HFFc6 (cell line): ENCODE results near the gene PEX16. TPM values are rescaled to one million over a fixed set of nuclear protein-coding genes. Genes with fewer than 3 reads are reported as not detected.

Source experiments
- DNase-seq: peaks from one replicate; pipeline ENCODE4 v3.0.0-alpha.2; 2018
- H3K27ac Mint-ChIP-seq: 2 replicates; pipeline ENCODE4 v1.8.0; 2020; ENCODE audit warnings: mild to moderate bottlenecking, mixed read lengths
- H3K27me3 Mint-ChIP-seq: 2 replicates; pipeline ENCODE4 v1.8.0; 2021; ENCODE audit warnings: mild to moderate bottlenecking, moderate library complexity, mixed read lengths; ENCODE audit not compliant: insufficient read depth
- H3K36me3 Mint-ChIP-seq: 2 replicates; pipeline ENCODE4 v1.8.0; 2021; ENCODE audit warnings: low read depth, mixed read lengths
- H3K4me1 Mint-ChIP-seq: 2 replicates; pipeline ENCODE4 v1.8.0; 2020; ENCODE audit warnings: low read depth, mixed read lengths
- H3K4me3 Mint-ChIP-seq: 2 replicates; pipeline ENCODE4 v1.8.0; 2020; ENCODE audit warnings: mild to moderate bottlenecking, moderate library complexity, mixed read lengths
- H3K9me3 Mint-ChIP-seq: 2 replicates; pipeline ENCODE4 v1.8.0; 2020; ENCODE audit warnings: mild to moderate bottlenecking, mixed read lengths
- CTCF ChIP-seq: fragments of 200-600 bp; sonication (generic); IDR thresholded peaks from 2 replicates; pipeline ENCODE4 v1.5.0; 2021; ENCODE audit warnings: antibody characterized with exemption, mild to moderate bottlenecking
- total RNA-seq, 6 experiments: library from RNA; stranded (reverse); fragmentation: NEBNext Ultra II Directional; extraction: Animal tissue kit (Norgen Biotek cat#: 25700); gene quantifications; 2 replicates in 1 of 6; 3 replicates in 5 of 6; pipeline ENCODE4 v1.2.3, GENCODE V29; 2021

Gene PEX16
- total RNA-seq, 6 experiments from 2014 or later: 23.4 to 27.2 (median 25.9) TPM

- no peak for DNase-seq
- H3K27ac Mint-ChIP-seq: no peak overlapping the region
Observed at GRCh38 chr11:45949992-45950407, 32.3 kb upstream of the PEX16 start.

DNA sequence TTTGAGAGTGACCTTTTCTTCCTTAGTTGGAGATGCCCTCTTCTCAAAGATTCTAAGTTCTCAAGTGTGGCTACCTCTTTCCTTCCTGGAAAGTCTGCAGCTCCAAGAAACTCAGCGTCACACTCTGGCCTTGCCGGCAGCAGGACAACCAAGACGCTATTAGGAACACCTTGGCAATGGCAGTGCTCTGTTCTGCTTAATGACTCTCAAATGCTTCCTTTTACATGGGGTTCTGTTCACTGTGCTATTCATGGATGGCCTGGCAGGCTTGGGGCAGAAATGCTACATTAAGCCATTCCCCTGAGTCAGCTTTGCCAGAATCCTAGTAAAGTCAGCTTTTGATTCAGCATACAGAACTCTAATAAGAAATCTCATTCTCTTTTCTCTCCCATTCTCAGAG lies 30.7 kb upstream of the PEX16 start:
- no peaks in the 10 kb centered on the region; the same call in 1 of the 2 replicates for H3K27me3 Mint-ChIP-seq
- TF ChIP-seq CTCF: no peak
- DNase-seq: no peak
- no peaks in the 10 kb centered on the region for H3K9me3 Mint-ChIP-seq
- H3K36me3 Mint-ChIP-seq: peaks cover 41% of the 10 kb centered on the region
- H3K27ac Mint-ChIP-seq: no peak overlapping the region
- no peak overlapping the region for H3K4me3 Mint-ChIP-seq
- H3K4me1 Mint-ChIP-seq: no peaks in the 10 kb centered on the region

More at GRCh38 chr11:45949992-45950407, 32.3 kb upstream of the PEX16 start:
- Mint-ChIP-seq H3K27me3 (no peaks in the 10 kb centered on the region; the same call in 1 of the 2 replicates), H3K4me1 (no peaks in the 10 kb centered on the region), H3K36me3 (peaks cover 38% of the 10 kb centered on the region), H3K4me3 (no peak overlapping the region), H3K9me3 (no peaks in the 10 kb centered on the region)
- TF ChIP-seq CTCF: no peak

GRCh38 chr11:45947885-45948284 lies 30.2 kb upstream of the PEX16 start:
- Mint-ChIP-seq H3K27ac (no peak overlapping the region), H3K4me3 (no peak overlapping the region), H3K4me1 (no peaks in the 10 kb centered on the region), H3K9me3 (no peaks in the 10 kb centered on the region), H3K27me3 (no peaks in the 10 kb centered on the region; the same call in 1 of the 2 replicates), H3K36me3 (peaks cover 36% of the 10 kb centered on the region)
- DNase-seq: no peak
- TF ChIP-seq CTCF: no peak

GRCh38 chr11:45945397-45945999 lies 27.8 kb upstream of the PEX16 start:
- Mint-ChIP-seq H3K27me3 (no peaks in the 10 kb centered on the region; the same call in 1 of the 2 replicates), H3K4me3 (no peak overlapping the region), H3K27ac (no peak overlapping the region), H3K36me3 (peaks cover 41% of the 10 kb centered on the region), H3K4me1 (no peaks in the 10 kb centered on the region), H3K9me3 (no peaks in the 10 kb centered on the region)
- TF ChIP-seq CTCF: no peak
- DNase-seq: no peak

GRCh38 chr11:45942381-45942780 lies 24.7 kb upstream of the PEX16 start:
- H3K27me3 Mint-ChIP-seq: no peaks in the 10 kb centered on the region; the same call in 1 of the 2 replicates
- no peak overlapping the region for H3K27ac Mint-ChIP-seq
- DNase-seq: no peak
- peaks cover 24% of the 10 kb centered on the region for H3K36me3 Mint-ChIP-seq
- no peak for TF ChIP-seq CTCF
- H3K4me3 Mint-ChIP-seq: no peak overlapping the region
- H3K9me3 Mint-ChIP-seq: no peaks in the 10 kb centered on the region
- H3K4me1 Mint-ChIP-seq: no peaks in the 10 kb centered on the region
